SK-N-SH (cell line): ENCODE results near the gene KLHDC10.

Experiments
- CHD2 ChIP-seq: fragments of 150-350 bp; IDR thresholded peaks from 2 replicates; pipeline ENCODE4 v1.6.1; 2018; ENCODE audit warnings: low read length; ENCODE audit not compliant: partially characterized antibody
- EZH2phosphoT487 ChIP-seq: fragments of 200-600 bp; sonication (generic); IDR thresholded peaks from 2 replicates; pipeline ENCODE4 v1.6.1; 2017; ENCODE audit warnings: low read depth, mixed run types, mild to moderate bottlenecking, antibody characterized with exemption, moderate library complexity, borderline replicate concordance
- FOSL2 ChIP-seq: IDR thresholded peaks from 2 replicates; pipeline ENCODE4 v1.4.0; 2012; ENCODE audit warnings: low read depth, mild to moderate bottlenecking, moderate library complexity, borderline replicate concordance
- GABPA ChIP-seq: IDR thresholded peaks from 2 replicates; pipeline ENCODE4 v1.4.0; 2012; ENCODE audit warnings: low read depth, mild to moderate bottlenecking
- MAX ChIP-seq: IDR thresholded peaks from 2 replicates; pipeline ENCODE4 v1.4.0; 2012; ENCODE audit warnings: low read depth
- NRF1 ChIP-seq: IDR thresholded peaks from 2 replicates; pipeline ENCODE4 v1.6.1; 2012; ENCODE audit warnings: low read depth, mild to moderate bottlenecking, low read length
- RAD21 ChIP-seq: IDR thresholded peaks from 2 replicates; pipeline ENCODE4 v1.6.1; 2012; ENCODE audit warnings: mild to moderate bottlenecking, low read length
- RCOR1 ChIP-seq: fragments of 150-350 bp; IDR thresholded peaks from 2 replicates; pipeline ENCODE4 v1.6.1; 2017; ENCODE audit warnings: antibody characterized with exemption, low read length
- TAF1 ChIP-seq: IDR thresholded peaks from 2 replicates; pipeline ENCODE4 v1.6.1; 2012; ENCODE audit warnings: low read depth, mild to moderate bottlenecking, low read length, moderate library complexity, borderline replicate concordance
- TCF12 ChIP-seq: IDR thresholded peaks from 2 replicates; pipeline ENCODE4 v1.4.0; 2012
- TEAD4 ChIP-seq: IDR thresholded peaks from 2 replicates; pipeline ENCODE4 v1.4.0; 2012; ENCODE audit warnings: mild to moderate bottlenecking, borderline replicate concordance; ENCODE audit not compliant: insufficient read depth
- USF2 ChIP-seq: fragments of 150-350 bp; IDR thresholded peaks from 2 replicates; pipeline ENCODE4 v1.6.1; 2017; ENCODE audit warnings: antibody characterized with exemption, low read length, low read depth, borderline replicate concordance
- TF ChIP-seq, protein P1 (sequence below): fragments of 200-600 bp; sonication (generic); IDR thresholded peaks from 2 replicates; pipeline ENCODE4 v1.6.1; 2017; ENCODE audit warnings: antibody characterized with exemption, mild to moderate bottlenecking, moderate library complexity

- TF ChIP-seq, protein P1, sequence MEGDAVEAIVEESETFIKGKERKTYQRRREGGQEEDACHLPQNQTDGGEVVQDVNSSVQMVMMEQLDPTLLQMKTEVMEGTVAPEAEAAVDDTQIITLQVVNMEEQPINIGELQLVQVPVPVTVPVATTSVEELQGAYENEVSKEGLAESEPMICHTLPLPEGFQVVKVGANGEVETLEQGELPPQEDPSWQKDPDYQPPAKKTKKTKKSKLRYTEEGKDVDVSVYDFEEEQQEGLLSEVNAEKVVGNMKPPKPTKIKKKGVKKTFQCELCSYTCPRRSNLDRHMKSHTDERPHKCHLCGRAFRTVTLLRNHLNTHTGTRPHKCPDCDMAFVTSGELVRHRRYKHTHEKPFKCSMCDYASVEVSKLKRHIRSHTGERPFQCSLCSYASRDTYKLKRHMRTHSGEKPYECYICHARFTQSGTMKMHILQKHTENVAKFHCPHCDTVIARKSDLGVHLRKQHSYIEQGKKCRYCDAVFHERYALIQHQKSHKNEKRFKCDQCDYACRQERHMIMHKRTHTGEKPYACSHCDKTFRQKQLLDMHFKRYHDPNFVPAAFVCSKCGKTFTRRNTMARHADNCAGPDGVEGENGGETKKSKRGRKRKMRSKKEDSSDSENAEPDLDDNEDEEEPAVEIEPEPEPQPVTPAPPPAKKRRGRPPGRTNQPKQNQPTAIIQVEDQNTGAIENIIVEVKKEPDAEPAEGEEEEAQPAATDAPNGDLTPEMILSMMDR: no peak
- TF ChIP-seq RCOR1 (no peak), TAF1 (no peak), RAD21 (no peak), FOSL2 (no peak), TEAD4 (no peak), TCF12 (no peak), EZH2phosphoT487 (no peak), MAX (no peak), USF2 (no peak), CHD2 (no peak), GABPA (no peak), NRF1 (no peak)
Measured at GRCh38 chr7:130124711-130125110, 54.4 kb downstream of the KLHDC10 start.
